Sigmoid colon (tissue), 4 donors: Measurements from ENCODE around the gene KCTD19.
"Not testable (repeated sequence)": the region's sequence is repeated elsewhere in the genome, so short reads cannot be mapped to it uniquely, and the experiment has no call there.

ENCODE experiments used
- POLR2AphosphoS5 ChIP-seq, 4 donors: sonication (generic); formaldehyde crosslinking; IDR thresholded peaks; one replicate each; pipeline ENCODE4 v1.6.1; 2017; ENCODE audit warnings: antibody characterized with exemption in 4 of 4
- TF ChIP-seq, protein P1 (sequence below), 4 experiments: fragments of 450-650 bp in 3 of 4; fragments of 200-600 bp in 1 of 4; IDR thresholded peaks; one replicate each; pipeline ENCODE4 v1.5.1; 2016 to 2019; ENCODE audit warnings: antibody characterized with exemption in 4 of 4, mild to moderate bottlenecking in 3 of 4, moderate library complexity in 2 of 4

DNA sequence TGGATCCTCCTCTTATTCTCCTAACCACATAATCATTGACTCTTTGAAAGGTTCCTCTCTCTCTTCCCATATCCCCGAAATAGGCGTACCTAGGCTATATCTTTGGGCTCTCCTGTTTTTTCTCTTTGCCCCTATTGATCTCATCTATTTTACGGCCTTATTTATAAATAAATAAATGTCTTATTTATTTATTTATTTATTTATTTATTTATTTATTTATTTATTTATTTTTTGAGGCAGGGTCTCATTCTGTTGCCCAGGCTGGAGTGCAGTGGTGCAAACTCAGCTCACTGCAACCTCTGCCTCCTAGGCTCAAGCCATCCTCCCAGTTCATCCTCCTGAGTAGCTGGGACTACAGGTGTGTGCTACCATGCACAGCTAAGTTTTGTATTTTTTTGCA is 25.9 kb upstream of the KCTD19 start:
- TF ChIP-seq POLR2AphosphoS5 (IDR thresholded peaks at IDR 0.05): not testable (repeated sequence)
- TF ChIP-seq, protein P1, sequence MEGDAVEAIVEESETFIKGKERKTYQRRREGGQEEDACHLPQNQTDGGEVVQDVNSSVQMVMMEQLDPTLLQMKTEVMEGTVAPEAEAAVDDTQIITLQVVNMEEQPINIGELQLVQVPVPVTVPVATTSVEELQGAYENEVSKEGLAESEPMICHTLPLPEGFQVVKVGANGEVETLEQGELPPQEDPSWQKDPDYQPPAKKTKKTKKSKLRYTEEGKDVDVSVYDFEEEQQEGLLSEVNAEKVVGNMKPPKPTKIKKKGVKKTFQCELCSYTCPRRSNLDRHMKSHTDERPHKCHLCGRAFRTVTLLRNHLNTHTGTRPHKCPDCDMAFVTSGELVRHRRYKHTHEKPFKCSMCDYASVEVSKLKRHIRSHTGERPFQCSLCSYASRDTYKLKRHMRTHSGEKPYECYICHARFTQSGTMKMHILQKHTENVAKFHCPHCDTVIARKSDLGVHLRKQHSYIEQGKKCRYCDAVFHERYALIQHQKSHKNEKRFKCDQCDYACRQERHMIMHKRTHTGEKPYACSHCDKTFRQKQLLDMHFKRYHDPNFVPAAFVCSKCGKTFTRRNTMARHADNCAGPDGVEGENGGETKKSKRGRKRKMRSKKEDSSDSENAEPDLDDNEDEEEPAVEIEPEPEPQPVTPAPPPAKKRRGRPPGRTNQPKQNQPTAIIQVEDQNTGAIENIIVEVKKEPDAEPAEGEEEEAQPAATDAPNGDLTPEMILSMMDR (IDR thresholded peaks at IDR 0.05): not testable (repeated sequence)
